ENCODE data around the gene FXYD1.

DNA sequence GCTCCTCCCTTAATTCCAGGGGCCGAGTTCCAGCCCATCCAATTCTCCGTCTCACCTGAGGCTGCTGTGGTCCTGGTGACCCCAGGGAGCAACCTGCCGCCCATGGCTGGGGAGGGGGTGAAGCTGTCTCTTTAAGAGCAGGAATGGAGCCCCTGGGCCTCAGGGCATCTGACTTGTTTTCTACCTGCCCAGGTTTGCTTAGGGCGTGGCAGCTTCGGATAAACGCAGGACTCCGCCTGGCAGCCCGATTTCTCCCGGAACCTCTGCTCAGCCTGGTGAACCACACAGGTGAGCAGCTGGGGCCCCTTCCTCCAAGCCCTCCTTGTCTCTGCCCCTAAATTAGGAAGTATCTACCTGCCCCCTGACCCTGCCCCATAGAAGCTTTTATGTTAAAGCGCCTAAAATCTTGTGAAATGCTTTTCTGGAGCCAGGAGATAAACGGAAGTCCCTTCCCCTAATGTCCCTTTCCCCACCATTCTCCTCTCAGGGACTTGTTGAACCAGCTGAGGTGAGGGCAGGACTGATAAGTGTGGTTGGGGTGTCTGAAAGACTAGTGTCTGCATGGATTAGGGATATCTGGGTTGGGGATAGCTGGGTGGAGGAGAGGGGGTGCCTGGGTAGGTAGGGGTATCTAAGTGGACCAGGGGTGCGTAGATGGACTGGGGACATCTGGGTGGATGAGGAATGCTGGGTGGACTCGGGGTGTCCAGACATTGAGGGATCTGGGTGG lies 22.4 kb upstream of the FXYD1 start:
- TF ChIP-seq, protein P1, sequence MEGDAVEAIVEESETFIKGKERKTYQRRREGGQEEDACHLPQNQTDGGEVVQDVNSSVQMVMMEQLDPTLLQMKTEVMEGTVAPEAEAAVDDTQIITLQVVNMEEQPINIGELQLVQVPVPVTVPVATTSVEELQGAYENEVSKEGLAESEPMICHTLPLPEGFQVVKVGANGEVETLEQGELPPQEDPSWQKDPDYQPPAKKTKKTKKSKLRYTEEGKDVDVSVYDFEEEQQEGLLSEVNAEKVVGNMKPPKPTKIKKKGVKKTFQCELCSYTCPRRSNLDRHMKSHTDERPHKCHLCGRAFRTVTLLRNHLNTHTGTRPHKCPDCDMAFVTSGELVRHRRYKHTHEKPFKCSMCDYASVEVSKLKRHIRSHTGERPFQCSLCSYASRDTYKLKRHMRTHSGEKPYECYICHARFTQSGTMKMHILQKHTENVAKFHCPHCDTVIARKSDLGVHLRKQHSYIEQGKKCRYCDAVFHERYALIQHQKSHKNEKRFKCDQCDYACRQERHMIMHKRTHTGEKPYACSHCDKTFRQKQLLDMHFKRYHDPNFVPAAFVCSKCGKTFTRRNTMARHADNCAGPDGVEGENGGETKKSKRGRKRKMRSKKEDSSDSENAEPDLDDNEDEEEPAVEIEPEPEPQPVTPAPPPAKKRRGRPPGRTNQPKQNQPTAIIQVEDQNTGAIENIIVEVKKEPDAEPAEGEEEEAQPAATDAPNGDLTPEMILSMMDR (conservative IDR thresholded peaks at IDR 0.05; ENCODE audit: low read length): no peak
- TF ChIP-seq EZH2phosphoT487 (IDR thresholded peaks at IDR 0.05; ENCODE audit: borderline replicate concordance, low read depth, low read length): no peak
